A549 treated with AZD9567 at 1 μM for 4 hours (cell line): ENCODE data around the gene USP2. TPM values are rescaled to one million over a fixed set of nuclear protein-coding genes. Genes with fewer than 3 reads are reported as not detected.

ENCODE experiments used
- total RNA-seq: library from RNA; stranded (reverse); fragments of 200-300 nt; extraction: Qiagen RNA extraction; gene quantifications from 5 replicates; pipeline ENCODE4 v1.2.3, GENCODE V29; 2022; ENCODE audit not compliant: insufficient read depth

Gene USP2
- 0.39 to 2.7 TPM (median 0.54 TPM) in 5 replicates for total RNA-seq

GRCh38 chr11:119381181-119381988, at the start of gene USP2:
Gene USP2, minus strand, starts transcription at chr11:119381690. Its CDS starts 8,210 bp downstream, at chr11:119373480.

GRCh38 chr11:119422809-119423508, 41.5 kb upstream of the USP2 start, which contains the start of gene THY1:
Gene THY1, minus strand, starts transcription at chr11:119423172. Its CDS starts 2,267 bp downstream, at chr11:119420905.

GRCh38 chr11:119346605-119347004, 34.9 kb downstream of the USP2 start, which contains the start of gene MFRP:
Gene MFRP, minus strand, starts transcription at chr11:119346705. Its CDS starts 192 bp downstream, at chr11:119346513.

GRCh38 chr11:119340335-119341221, 40.9 kb downstream of the USP2 start, which contains the start of gene C1QTNF5:
Gene C1QTNF5, minus strand, starts transcription at chr11:119340883. Its CDS starts 486 bp downstream, at chr11:119340397.

GRCh38 chr11:119334174-119334930, 47.1 kb downstream of the USP2 start, which contains the start of gene RNF26:
Gene RNF26, plus strand, starts transcription at chr11:119334527. Its CDS starts 596 bp downstream, at chr11:119335123.

GRCh38 chr11:119316729-119317591, 64.5 kb downstream of the USP2 start, which contains the start of gene MCAM:
Gene MCAM, minus strand, starts transcription at chr11:119317130. Its CDS starts 29 bp downstream, at chr11:119317101.

Other genes starting within 250 kb of the USP2 start
- gene ABCG4, start 232.6 kb downstream of the USP2 start, total RNA-seq, result 0.26 to 0.41 TPM (median 0.28 TPM) in 4 of 5 replicates, not detected in the other
- 5.7 to 12.2 TPM (median 10.1 TPM) in 5 replicates for gene NLRX1, start 213.0 kb downstream of the USP2 start, total RNA-seq
- gene NHERF4, start 196.2 kb downstream of the USP2 start, total RNA-seq, result 0.07 to 0.21 TPM (median 0.10 TPM) in 4 of 5 replicates, not detected in the other
- gene CBL, start 175.4 kb downstream of the USP2 start, total RNA-seq, result 6.6 to 8.6 TPM (median 8.3 TPM) in 5 replicates
- 6.6 to 11.8 TPM (median 11.1 TPM) in 5 replicates for gene MCAM, start 64.6 kb downstream of the USP2 start, total RNA-seq
- 27.3 to 37.4 TPM (median 33.9 TPM) in 5 replicates for gene RNF26, start 47.2 kb downstream of the USP2 start, total RNA-seq
- gene C1QTNF5, start 40.8 kb downstream of the USP2 start, total RNA-seq, result not detected in 5 replicates
- not detected in 5 replicates for gene MFRP, start 35.0 kb downstream of the USP2 start, total RNA-seq
- 10.5 to 16.3 TPM (median 12.8 TPM) in 5 replicates for gene THY1, start 41.5 kb upstream of the USP2 start, total RNA-seq